ENCODE data around the gene RNU2-63P.
"Not testable (repeated sequence)": the region's sequence is repeated elsewhere in the genome, so short reads cannot be mapped to it uniquely, and the experiment has no call there.

Gene RNU2-63P

DNA sequence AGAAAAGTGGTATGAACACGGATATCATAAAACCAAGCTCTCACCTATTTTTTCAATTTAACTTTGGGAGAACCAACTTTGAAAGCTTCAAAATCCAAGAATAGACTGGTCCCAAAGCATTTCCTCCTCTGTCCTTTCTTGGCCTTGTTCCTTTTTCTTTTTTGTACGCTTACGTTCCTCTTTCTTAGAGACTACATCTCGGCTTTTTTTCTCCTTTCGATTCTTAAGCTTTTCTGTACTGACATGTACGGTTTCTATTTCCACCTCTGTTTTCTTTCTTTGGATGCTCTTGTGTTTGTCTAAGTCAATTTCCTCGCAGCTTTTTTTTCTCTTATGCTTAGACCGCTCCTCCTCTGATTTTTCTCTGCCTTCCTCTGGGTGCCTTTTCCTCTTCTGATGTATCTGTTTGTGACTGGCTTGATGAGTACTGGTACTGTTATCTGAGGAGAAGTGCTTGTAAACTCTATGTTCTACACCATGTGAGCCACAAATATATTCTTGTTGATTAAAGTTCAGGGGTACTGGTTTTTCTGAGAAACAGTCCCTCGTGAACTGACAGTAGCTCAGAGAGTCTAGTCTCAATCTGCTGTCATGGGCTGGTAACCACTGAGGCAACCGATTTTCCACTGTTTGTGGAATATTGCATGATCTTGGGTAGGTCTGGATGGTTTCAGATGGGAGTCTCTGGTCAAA, 11.5 kb upstream of the RNU2-63P start:
- no peak for DNase-seq

DNA sequence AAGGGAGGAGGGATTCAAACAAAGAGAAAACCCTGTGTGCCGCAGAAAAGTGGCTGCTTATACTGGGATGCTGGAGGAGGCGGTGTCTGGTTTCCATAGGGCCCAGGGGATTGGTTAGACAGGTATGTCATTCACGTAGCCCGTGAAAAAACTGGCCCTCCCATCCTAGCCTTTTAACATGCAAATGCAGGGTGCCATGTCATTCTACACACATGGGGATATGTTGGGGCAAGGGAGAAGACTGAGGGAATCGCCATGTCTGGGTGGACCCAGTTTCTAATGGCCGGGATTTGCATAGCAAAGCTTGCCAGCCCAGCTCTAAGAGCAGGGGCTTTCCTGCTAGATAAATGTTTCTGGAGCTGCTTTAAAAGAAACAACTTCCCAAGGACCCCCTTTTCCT, 8.2 kb upstream of the RNU2-63P start:
- no peak for DNase-seq

DNA sequence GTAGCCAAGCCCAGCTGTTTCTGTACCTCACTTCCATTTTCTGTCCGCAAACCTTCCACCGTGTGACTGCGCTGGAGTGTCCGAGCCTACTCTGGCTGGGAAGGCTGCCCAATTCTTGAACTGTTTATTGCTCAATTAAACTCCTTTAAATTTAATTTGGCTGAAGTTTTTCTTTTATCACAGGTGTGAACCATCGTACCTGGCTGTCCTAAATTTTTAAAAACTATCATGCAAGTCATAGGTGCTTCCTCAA, 6.2 kb upstream of the RNU2-63P start:
- no peak for DNase-seq

DNA sequence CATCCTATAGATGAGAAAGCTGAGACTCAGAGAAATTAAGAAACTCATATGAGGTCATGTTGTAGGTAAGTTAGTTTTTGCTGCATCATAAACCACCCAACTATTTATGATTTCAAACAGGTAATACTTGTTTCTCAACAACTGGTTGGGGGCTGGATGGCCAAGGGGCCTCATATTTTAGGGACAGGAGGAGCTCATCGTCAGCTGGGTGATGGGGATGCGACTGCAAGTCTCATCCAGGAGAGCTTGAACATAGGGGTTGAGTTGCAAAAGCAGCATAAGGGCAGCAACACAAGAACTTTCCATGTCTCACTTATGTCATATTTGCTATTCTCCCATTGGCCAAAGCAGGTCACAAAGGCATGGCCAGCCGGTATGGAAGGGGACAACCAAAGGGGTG, 3.6 kb upstream of the RNU2-63P start:
- DNase-seq: no peak

DNA sequence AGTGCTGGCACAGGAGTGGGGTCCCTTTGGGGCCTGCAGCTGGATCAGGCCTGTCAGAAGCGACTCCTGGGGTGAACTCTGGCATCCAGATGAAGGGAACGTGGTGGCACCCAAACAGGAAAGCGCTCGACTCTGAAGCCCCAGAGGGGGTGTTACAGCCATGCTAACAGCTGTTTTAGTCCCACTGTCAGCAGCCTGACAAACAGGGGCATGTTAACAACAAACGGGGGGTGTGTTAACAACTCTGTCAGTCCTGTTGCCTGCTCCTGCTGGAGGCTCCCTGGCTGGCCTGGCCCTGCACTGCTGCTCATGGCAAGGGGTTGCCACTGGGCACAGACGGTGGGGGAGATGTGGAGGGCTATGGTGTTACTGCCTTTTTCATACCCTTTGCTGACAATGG, 2.6 kb upstream of the RNU2-63P start:
- DNase-seq: no peak

DNA sequence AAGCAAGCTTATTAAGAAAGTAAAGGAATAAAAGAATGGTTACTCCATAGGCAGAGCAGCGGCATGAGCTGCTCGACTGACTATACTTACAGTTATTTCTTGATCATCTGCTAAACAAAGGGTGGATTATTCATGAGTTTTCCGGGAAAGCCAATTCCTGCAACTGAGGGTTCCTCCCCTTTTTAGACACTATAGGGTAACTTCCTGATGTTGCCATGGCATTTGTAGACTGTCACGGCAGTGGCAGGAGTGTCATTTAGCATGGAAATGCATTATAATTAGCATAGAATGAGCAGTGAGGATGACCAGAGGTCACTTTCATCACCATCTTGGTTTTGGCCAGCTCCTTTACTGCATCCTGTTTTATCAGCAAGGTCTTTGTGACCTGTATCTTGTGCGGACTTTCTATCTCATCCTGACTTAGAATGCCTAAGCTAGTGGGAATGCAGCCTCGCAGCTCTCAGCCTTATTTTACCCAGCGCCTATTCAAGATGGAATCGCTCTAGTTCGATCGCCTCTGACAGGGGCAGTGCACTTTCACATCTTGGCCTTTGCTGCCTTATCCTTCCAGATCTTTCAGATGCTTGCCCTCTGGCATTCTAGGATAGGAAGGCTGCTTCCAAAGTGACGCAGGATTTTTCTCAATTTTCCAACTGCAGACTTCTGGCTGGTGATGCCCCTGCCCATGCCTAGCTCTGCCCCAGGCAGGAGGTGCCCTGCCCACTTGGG, 1.9 kb upstream of the RNU2-63P start:
- not testable (repeated sequence) for DNase-seq

DNA sequence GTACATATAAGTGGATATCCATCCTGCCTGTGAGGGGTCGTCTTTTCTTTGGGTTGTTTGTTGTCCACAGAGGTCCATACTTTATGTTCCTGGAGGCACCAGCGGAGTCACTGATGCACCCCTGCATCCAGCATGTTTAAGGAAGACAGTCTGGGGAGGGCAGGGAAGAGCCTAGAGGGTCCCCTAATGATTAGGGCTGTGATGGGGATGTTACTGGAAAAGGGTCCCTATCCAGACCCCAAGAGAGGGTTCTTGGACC, 1.4 kb upstream of the RNU2-63P start:
- DNase-seq: not testable (repeated sequence)

DNA sequence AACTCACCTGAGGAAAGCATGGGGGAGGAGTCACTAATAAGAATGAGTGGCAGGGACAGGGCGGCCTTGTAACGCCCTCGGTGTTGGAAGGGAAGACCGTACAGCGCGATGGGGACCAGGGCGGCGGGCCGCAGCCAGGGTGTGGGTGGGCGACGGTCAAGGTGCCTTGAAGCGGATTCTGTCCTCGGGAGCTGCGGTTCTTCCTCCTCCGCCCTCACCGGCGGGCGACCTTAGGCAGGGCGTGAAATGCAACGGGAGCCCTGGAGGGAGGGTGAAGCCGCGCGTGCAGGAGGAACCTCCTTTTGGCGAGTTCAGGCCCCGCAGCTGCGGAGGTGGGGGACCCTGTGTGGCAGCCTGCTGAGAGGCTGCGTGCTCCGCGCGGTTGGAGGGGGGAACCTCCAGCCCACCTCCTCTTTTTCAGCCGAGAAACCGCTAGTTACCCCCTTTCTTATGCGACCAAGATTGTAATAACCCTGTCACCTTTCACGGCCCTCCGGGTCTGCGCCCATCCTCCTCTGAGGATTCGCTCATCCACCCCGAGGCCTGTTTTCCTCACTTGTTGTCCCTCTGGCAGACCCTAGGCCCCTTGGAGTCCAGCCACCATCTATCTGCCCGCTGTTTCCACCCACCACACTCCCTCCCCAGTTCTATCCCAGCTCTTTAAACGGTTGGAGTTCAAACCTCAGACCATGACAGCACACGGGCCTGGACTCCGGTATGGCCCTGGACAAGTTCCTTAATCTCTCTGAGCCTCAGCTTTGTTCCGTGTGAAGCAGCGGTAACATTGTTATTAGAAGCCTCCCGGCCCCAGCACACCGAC, 823 bp upstream of the RNU2-63P start:
- DNase-seq: peak; percentile 68

DNA sequence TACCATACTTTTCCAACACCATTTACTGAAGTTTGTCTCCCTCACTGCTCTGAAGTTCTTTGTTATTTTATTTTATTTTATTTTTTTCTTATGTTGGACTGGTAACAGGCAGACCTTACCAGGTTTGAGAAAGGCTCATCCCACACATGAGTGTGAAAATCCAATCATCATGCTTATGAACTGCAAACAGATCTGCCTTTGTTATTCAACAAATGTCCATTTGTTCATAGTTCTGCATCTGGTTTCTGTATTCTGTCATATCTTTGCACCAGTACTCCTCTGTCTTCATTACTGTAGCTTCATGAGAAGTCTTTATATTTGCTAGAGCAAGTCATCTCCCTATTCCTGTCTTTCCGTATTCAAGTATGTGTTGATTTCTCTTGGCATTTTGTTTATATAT, 5.3 kb downstream of the RNU2-63P start:
- DNase-seq: no peak

DNA sequence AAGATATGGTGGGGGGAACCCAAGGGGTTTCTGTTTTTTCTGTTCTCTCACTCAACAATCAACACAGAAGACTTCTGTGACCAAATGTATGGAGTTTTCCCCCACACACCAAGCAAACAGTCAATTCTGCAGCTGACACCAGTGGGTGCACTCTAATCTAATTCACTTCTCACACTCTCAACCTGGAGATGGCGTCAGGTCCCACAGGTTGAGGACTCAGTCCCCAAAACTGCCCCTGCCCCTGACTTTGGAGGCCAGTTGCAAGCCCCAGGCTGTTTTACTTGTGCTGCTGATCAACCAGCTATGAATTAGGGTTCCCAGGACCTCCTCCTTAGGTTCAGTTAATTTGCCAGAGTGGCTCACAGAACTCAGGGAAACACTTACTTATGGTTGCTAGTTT, 6.2 kb downstream of the RNU2-63P start:
- DNase-seq: no peak

DNA sequence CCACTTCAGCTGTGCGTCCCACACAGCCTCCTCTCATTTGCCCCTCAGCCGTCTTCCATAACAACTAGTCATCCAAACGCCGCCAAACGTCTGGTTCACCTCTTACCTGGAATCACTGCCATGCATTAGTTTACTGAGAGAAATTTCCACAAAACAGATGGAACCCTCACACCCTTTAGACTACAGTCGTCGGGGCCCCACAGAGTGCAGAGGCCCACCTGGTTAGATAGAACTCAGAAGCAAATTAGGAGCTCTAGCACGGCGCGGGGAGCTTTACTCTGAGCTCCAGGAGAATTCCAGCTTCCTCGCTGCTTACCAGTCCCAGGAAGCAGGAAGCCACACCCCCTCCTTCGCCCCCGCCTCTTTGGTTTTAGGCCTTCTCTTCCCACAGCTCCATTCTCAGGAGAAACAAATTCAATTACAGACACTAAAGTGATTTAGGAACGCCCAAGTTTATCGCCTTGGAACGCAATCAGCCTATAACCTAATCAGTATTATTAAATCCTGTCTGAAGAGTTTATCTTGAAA, 9.4 kb downstream of the RNU2-63P start:
- DNase-seq: no peak

DNA sequence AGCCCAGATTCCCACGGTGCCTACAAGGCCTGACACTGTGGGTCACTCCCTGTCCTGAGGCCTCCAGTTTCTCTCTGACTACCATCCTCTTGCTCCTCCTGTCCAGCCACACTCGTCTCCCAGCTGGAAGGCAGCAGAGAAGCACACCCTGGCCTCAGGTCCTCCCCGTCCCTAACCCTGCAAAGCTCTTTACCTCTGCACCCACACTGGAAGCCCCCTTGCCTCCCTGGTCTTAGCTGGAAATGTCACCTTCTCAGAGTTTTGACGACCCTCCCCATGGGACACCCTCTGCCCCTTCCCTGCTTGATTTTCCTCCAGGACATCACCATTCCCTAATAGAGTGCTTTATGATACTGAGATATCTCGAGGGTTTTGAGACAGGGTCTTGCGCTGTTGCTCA, 10.6 kb downstream of the RNU2-63P start:
- no peak for DNase-seq

DNA sequence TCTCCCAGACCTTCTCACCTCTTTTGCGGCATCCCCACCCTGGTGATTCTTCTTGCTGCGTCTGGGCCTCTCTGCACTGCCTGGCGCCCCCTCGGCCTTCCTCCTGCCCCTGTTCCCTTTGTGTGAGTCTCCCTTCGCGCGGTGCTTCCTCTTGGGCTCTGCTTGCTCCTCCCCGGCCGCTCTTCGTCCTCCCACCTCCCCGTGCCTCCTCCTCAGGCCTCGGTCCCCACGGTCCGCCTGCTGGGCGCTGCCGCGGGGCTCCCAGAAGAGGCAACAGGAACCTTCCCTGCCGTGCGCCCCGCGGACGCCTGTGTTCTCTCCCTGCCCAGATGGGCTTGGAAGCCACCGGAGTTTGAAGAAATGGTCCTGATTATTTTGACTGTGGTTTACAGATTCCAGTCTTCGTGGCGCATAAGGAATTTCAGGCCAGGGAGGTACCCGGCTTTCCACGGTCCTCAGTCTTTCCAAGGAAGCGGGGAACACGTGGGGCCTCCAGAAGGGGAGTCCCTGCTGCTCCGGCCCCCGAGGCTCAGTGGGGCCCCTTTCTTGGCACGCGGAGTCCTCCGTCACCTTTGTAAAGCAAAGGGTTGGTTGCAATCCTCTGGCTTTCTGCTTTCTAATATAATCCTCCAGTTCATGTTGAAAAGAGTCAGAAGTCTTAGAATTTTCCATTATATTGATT, 13.1 kb downstream of the RNU2-63P start:
- no peak for DNase-seq

DNA sequence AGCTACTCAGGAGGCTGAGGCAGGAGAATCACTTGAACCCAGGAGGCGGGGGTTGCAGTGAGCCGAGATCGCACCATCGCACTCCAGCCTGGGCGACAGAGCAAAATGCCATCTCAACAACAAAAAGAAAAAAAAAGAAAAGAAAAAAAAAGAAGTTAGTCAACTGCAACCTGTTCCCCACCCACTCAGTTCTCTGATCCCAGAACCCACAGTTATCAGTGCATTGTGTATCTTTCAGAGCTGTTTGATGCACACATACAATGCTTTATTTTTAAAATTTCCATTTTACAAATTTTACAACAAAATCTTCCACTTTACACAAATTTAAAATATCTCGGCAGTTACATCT, 14.0 kb downstream of the RNU2-63P start:
- DNase-seq: no peak

DNA sequence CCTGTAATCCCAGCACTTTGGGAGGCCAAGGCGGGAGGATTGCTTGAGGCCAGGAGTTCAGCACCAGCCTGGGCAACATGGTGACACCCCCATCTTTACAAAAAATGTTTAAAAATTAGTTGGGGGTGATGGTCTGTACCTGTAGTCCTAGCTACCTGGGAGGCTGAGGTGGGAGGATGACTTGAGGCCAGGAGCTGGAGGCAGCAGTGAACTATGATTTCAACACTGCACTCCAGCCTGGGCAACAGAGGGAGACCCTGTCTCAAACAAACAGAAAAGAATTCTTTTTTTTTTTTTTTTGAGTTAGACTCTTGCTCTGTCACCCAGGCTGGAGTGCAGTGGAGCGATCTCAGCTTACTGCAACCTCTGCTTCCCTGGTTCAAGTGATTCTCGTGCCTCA, 15.9 kb downstream of the RNU2-63P start:
- DNase-seq: not testable (repeated sequence)

DNA sequence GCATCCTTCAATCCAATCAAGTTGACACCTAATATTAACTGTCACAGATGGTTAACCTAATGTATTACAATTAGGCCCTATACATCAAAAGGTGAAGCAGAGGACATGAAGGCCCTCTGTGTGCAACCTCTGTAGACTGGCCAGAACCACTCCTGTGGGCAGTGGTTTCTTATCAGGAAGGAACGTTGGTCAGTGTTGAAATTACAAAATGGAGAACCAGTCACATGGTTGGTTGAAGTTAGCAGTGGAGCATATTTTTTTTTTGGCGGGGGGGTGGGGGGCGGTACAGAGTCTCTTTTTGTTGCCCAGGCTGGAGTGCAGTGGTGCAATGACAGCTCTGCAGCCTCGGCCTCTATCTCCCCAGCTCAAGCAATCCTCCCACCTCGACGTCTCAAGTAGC, 19.8 kb downstream of the RNU2-63P start:
- DNase-seq: no peak

DNA sequence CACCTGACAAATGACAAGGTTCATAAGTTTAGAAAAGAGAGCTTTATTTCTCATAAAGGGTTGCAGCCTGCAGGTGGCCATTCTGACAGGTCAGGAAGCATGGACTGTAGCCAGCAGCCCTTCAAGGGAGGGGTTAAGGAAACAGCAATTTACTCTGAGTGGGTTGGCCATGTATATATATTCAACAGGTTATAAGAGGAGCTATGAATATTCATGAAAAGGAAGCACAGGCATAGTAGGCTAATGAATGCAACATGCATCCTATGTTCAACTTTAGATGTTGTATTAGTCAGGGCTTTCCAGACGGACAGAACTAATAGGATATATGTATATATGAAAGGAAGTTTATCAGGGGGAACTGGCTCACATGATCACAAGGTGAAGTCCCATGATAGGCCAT, 20.6 kb downstream of the RNU2-63P start:
- no peak for DNase-seq

DNA sequence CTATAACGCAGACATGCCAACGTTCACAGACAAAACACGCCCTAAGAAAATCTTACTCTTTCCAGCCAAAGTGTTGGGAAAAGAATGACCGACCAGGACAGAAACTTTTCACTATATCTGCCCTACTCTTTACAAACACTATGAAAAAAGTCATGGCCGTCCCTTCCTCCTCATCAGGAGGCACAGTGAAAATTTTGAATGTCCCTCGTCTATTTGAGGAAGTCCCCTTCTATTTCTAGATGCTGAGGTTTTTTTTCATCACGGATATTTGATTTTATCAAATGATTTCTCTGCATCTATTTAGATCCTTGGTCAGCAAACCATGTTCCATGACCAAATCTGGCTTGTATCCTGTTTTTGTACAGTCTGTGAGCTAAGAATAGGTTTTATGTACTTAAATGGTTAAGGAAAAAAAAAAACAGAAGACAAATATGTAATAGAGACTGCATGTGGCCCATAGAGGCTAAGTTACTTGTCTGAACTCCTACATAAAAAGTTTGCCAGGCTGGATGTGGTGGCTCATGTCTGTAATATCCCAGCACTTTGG, 22.0 kb downstream of the RNU2-63P start:
- not testable (repeated sequence) for DNase-seq

DNA sequence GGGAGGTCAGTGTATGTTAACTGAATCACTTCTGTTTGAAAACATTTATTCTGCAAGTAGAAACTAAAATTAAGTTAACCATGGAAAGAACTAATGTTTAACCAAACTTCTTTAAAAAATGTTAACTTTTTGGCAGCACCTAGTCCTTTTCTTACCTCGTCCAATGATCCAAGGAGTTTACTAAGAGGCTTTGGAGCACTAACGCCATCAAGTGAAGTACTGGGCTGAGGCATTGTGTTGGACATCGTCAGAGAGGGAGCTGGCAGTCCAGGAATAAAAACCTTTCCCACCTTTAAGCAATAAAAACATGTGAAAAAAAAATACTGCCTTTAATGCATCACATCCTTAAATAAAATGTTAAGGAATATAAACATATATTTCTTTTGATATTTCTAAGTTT, 23.8 kb downstream of the RNU2-63P start:
- not testable (repeated sequence) for DNase-seq

DNA sequence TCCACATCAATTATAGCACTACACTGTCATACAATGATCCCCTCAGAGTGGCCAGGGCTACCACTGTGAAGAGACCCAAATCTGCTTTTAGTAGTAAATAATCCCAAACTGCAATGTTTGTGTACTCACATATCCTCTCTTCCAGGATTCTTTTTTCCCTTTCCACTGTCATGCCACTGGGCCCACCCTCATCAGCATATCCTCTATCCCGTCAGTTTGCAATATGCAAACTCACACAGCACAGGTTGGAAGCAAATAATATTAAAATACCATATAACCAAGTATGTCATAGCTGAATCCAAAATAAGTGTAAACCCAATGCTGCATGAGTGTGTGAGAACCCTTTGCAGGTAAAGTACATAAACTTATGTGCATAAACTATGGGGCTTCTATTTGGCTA, 28.9 kb downstream of the RNU2-63P start:
- DNase-seq: not testable (repeated sequence)

DNA sequence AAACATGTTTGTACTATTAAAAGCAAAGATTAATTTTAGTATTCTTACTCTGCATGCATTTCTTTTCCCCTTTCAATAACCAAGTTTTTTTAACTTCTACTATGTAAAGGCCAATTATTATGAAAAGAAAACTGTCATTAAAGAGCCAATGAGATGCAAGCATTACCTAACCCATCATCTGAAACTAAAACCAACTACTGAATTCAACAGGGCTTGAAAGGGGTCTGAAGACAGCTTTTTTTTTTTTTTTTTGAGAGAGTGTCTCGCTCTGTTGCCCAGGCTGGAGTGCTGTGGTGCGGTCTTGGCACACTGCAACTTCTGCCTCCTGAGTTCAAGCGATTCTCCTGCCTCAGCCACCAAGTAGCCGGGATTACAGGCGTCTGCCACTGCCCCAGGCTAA, 30.4 kb downstream of the RNU2-63P start:
- not testable (repeated sequence) for DNase-seq

DNA sequence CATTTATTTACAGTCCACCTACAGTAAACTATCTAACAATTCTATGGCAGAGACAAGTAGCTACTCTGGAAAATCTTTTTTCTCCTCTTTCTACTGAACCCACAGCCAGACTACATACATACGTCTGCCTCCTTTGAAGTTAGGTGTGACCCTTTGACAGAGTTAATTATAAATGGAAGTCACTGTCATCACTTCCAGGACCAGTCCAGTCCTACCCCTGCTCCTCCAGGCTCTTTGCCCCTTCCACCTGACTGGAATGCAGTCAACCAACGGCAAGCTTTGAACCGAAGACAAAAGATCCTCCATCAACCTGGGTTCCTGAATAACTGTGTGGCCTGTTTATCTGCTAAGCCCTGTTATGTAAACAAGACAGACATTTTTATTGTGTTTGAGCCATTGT, 35.2 kb downstream of the RNU2-63P start:
- DNase-seq: not testable (repeated sequence)

DNA sequence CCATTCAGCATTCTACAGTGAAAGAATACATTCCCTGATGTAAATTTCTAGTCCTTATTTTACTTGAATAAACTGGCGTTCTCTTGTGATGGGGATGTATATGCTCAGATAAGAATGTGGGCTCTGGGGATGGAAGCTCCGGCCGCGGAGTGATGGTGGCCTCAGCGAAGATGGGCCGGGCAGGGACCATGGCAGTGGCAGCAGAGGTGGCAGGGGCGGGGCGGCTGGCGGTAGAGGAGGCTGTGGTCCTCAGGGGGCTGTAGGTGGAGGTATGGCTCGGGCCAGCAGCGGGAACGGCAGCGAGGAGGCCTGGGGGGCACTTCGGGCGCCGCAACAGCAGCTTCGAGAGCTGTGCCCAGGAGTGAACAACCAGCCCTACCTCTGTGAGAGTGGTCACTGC, 44.0 kb downstream of the RNU2-63P start:
- DNase-seq: not testable (repeated sequence)
